Measurements from ENCODE around the gene LRPPRC. TPM values are rescaled to one million over a fixed set of nuclear protein-coding genes. Genes with fewer than 3 reads are reported as not detected.

Gene LRPPRC
- total and polyA plus RNA-seq, 2 experiments from 2014 or later: 27.4 to 87.3 TPM

DNA sequence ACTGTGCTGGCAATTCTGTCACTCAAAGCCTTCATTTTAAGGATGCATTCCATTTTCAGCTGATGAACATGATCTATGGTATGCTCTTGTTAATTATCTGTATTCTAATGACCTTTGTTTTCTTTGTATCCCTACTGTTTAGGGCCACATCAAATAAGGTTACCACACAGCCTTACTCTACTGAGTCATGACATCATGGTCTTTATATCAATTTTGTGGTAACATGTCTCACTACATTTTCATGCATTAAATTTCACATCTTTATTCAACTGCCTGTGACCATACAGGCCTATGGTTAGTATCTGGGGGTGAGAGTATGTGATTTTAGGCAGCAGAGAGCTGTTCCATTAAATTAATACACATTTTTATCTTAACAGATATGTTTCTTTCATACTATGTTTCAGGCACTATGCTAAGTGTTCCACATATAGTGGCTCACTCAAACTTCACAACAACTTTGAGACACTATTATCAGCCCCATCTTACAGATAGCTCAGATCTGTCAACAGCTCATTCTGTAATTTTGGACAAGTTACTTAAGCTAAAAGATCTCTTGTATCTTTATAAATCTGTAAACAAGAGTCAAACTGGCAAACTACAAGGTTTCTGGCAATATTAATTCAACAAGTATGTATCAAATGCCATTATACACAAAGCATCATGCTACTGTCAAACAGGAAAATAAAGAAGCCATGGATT, 18.0 kb downstream of the LRPPRC start:
- H3K79me2 ChIP-seq: peaks cover 29% of the 10 kb centered on the region
- peaks cover 8% of the 10 kb centered on the region for H3K36me3 ChIP-seq (replicated peaks; ENCODE audit: insufficient read depth, low read depth)
- H3K4me3 ChIP-seq: no peak overlapping the region
- DNase-seq (ENCODE audit: low spot score): no peak
- no peaks in the 10 kb centered on the region for H3K27me3 ChIP-seq
- no peak overlapping the region for H2AFZ ChIP-seq
- no peaks in the 10 kb centered on the region for H3K9me3 ChIP-seq (ENCODE audit: low read depth)
- H4K20me1 ChIP-seq (ENCODE audit: insufficient read depth, poor library complexity, severe bottlenecking): no peaks in the 10 kb centered on the region
- TF ChIP-seq EZH2 (IDR thresholded peaks at IDR 0.05; ENCODE audit: borderline replicate concordance) (no peak), EZH2phosphoT487 (IDR thresholded peaks at IDR 0.05; ENCODE audit: low read depth, severe bottlenecking, unreplicated experiment) (no peak)
- TF ChIP-seq, protein P1, sequence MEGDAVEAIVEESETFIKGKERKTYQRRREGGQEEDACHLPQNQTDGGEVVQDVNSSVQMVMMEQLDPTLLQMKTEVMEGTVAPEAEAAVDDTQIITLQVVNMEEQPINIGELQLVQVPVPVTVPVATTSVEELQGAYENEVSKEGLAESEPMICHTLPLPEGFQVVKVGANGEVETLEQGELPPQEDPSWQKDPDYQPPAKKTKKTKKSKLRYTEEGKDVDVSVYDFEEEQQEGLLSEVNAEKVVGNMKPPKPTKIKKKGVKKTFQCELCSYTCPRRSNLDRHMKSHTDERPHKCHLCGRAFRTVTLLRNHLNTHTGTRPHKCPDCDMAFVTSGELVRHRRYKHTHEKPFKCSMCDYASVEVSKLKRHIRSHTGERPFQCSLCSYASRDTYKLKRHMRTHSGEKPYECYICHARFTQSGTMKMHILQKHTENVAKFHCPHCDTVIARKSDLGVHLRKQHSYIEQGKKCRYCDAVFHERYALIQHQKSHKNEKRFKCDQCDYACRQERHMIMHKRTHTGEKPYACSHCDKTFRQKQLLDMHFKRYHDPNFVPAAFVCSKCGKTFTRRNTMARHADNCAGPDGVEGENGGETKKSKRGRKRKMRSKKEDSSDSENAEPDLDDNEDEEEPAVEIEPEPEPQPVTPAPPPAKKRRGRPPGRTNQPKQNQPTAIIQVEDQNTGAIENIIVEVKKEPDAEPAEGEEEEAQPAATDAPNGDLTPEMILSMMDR (IDR thresholded peaks at IDR 0.05; ENCODE audit: poor library complexity): no peak
- H3K4me1 ChIP-seq (ENCODE audit: insufficient read depth): no peaks in the 10 kb centered on the region
- H3K9me2 ChIP-seq (replicated peaks; ENCODE audit: insufficient read depth): no peaks in the 10 kb centered on the region
- H3K27ac ChIP-seq: no peak overlapping the region
- H3K4me2 ChIP-seq: no peak overlapping the region

DNA sequence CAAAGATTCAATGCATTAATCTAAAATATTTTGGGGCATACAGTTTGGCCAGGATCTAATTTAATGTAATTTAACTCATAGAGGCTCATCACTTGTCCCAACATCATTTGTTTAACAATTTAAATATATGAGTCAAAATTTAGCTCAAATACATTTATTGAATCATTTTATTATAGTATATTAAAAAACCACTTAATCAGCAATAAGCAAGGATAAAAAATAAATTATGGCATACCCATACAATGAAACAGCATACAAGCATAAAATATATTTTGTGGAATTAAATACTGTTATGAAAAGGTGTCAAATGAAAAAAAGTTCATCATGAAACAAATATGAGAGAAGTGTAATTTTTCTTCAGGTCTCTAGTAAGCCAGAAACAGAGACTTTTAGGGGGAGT, 34.9 kb downstream of the LRPPRC start:
- Histone ChIP-seq H3K27me3 (no peaks in the 10 kb centered on the region), H3K4me2 (no peak overlapping the region), H3K79me2 (no peaks in the 10 kb centered on the region), H2AFZ (no peak overlapping the region), H3K4me3 (no peak overlapping the region), H4K20me1 (ENCODE audit: insufficient read depth, poor library complexity, severe bottlenecking) (no peaks in the 10 kb centered on the region), H3K36me3 (replicated peaks; ENCODE audit: insufficient read depth, low read depth) (no peaks in the 10 kb centered on the region), H3K27ac (no peak overlapping the region), H3K4me1 (ENCODE audit: insufficient read depth) (no peaks in the 10 kb centered on the region), H3K9me2 (replicated peaks; ENCODE audit: insufficient read depth) (no peaks in the 10 kb centered on the region), H3K9me3 (ENCODE audit: low read depth) (no peaks in the 10 kb centered on the region)
- DNase-seq (ENCODE audit: low spot score): no peak
- no peak for TF ChIP-seq EZH2 (IDR thresholded peaks at IDR 0.05; ENCODE audit: borderline replicate concordance)
- TF ChIP-seq, protein P1 (IDR thresholded peaks at IDR 0.05; ENCODE audit: poor library complexity): no peak
- TF ChIP-seq EZH2phosphoT487 (IDR thresholded peaks at IDR 0.05; ENCODE audit: low read depth, severe bottlenecking, unreplicated experiment): no peak

GRCh38 chr2:43958397-43959275, 37.2 kb downstream of the LRPPRC start:
- Histone ChIP-seq H3K4me2 (no peak overlapping the region), H3K27me3 (no peaks in the 10 kb centered on the region), H3K9me2 (replicated peaks; ENCODE audit: insufficient read depth) (no peaks in the 10 kb centered on the region), H3K4me3 (no peak overlapping the region), H3K4me1 (ENCODE audit: insufficient read depth) (no peaks in the 10 kb centered on the region), H3K36me3 (replicated peaks; ENCODE audit: insufficient read depth, low read depth) (no peaks in the 10 kb centered on the region), H2AFZ (no peak overlapping the region), H4K20me1 (ENCODE audit: insufficient read depth, poor library complexity, severe bottlenecking) (no peaks in the 10 kb centered on the region), H3K27ac (no peak overlapping the region), H3K79me2 (no peaks in the 10 kb centered on the region), H3K9me3 (ENCODE audit: low read depth) (no peaks in the 10 kb centered on the region)
- DNase-seq (ENCODE audit: low spot score): no peak
- 64% methylated on average over 5 of the region's 5 CpGs for WGBS (ENCODE audit: low lambda C conversion rate, missing lambda C conversion rate)
- TF ChIP-seq, protein P1 (IDR thresholded peaks at IDR 0.05; ENCODE audit: poor library complexity): no peak
- TF ChIP-seq EZH2 (IDR thresholded peaks at IDR 0.05; ENCODE audit: borderline replicate concordance): no peak
- no peak for TF ChIP-seq EZH2phosphoT487 (IDR thresholded peaks at IDR 0.05; ENCODE audit: low read depth, severe bottlenecking, unreplicated experiment)
